ENCODE measurements around the gene SLC9A2. TPM values are rescaled to one million over a fixed set of nuclear protein-coding genes. Genes with fewer than 3 reads are reported as not detected.

SLC9A2 gene
- total RNA-seq, 1 donor from 2014 or later, result not detected

GRCh38 chr2:102630458-102630857 is 11.1 kb downstream of the SLC9A2 start:
- DNase-seq (ENCODE audit: low spot score), result no peak
- Mint-ChIP-seq H3K4me1 (ENCODE audit: low read depth) (peaks cover 4% of the 10 kb centered on the region), H3K4me3 (no peak overlapping the region), H3K27ac (no peak overlapping the region), H3K36me3 (ENCODE audit: low read depth) (no peaks in the 10 kb centered on the region), H3K9me3 (no peaks in the 10 kb centered on the region), H3K27me3 (ENCODE audit: insufficient read depth) (peaks cover 25% of the 10 kb centered on the region)
- intact Hi-C loops (cut with micrococcal nuclease), result no loop called here

GRCh38 chr2:102632380-102633175 is 13.2 kb downstream of the SLC9A2 start:
- Mint-ChIP-seq H3K36me3 (ENCODE audit: low read depth) (no peaks in the 10 kb centered on the region), H3K27me3 (ENCODE audit: insufficient read depth) (peaks cover 15% of the 10 kb centered on the region), H3K27ac (no peak overlapping the region), H3K4me1 (ENCODE audit: low read depth) (peaks cover 4% of the 10 kb centered on the region), H3K4me3 (no peak overlapping the region), H3K9me3 (no peaks in the 10 kb centered on the region)
- intact Hi-C loops (cut with micrococcal nuclease), result no loop called here
- DNase-seq (ENCODE audit: low spot score), result no peak

DNA sequence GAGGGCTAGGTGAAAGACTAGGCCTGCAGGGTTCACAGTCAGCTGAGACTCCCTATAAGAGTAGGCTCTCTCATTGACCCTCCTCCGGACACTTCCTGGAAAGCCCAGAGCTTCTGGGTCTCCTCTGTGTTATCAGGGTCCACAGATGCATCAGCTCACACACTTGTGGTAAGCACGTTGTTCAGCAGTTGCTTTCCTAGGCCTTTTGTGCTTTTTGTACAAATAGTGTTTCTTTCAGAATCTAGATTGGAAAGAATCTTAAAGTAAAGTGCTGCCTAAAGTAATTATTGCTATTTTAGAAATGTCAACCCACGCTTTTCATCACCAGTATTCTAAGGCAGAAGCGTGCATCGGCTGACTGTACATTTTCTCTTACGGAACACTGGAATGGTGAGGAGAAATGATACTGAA is 15.5 kb downstream of the SLC9A2 start:
- Mint-ChIP-seq H3K36me3 (ENCODE audit: low read depth) (no peaks in the 10 kb centered on the region), H3K4me1 (ENCODE audit: low read depth) (peaks cover 4% of the 10 kb centered on the region), H3K27me3 (ENCODE audit: insufficient read depth) (peaks cover 13% of the 10 kb centered on the region), H3K9me3 (no peaks in the 10 kb centered on the region), H3K4me3 (no peak overlapping the region), H3K27ac (no peak overlapping the region)
- intact Hi-C loops (cut with micrococcal nuclease), result no loop called here
- no peak for DNase-seq (ENCODE audit: low spot score)

DNA sequence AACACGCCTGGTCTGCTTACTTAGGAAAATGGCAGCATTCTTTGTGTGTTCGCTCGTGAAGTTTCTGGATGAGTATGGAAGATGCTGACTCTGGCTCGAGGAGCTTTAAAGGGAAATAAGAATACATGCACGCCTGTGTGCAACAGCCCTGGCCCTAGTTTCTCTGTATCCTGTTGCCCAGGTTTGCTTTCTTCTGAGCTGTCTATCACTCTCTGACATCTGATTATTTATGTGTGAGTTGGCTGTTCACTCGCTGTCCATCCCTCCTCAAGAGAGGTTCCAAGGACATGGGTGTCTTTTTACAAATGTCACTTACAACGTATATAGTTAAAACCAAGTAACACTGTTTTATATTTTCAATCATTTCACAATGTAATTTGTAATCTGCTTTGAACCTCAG is 16.0 kb downstream of the SLC9A2 start:
- H3K36me3 Mint-ChIP-seq (ENCODE audit: low read depth), result no peaks in the 10 kb centered on the region
- no peak overlapping the region for H3K4me3 Mint-ChIP-seq
- intact Hi-C loops (cut with micrococcal nuclease), result no loop called here
- H3K9me3 Mint-ChIP-seq, result no peaks in the 10 kb centered on the region
- H3K4me1 Mint-ChIP-seq (ENCODE audit: low read depth), result peaks cover 4% of the 10 kb centered on the region
- DNase-seq (ENCODE audit: low spot score), result no peak
- H3K27me3 Mint-ChIP-seq (ENCODE audit: insufficient read depth), result peaks cover 11% of the 10 kb centered on the region
- H3K27ac Mint-ChIP-seq, result no peak overlapping the region

DNA sequence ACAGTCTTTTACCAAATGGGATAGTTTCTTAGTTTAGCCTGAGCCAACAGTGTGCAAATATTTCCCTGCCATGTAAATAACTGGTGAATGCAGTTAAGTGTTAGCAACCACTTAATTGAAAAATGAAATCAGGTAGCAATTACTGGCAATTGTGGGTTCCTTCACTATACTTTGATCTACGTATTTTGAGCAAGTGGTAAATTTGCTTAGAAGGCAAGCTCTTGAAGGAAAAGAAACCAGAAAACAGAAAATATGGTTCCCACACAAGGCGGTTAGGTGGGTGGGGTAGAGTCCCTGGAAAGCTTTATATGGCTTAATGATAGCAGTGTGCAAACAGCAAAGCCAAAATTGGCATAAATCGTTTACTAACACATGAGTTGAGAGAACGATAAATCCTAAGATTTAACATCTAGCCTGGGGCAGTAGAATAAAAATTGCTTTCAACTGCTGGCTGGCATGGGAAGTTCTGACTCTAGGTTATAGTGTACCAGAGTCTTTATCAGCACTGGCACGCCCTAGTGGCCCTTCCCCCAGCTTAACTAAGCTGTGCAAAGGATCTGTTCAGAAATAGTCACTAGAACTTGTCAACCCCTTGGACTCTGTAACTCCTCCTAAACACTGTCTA is 17.0 kb downstream of the SLC9A2 start:
- Mint-ChIP-seq H3K4me3 (no peak overlapping the region), H3K27me3 (ENCODE audit: insufficient read depth) (peaks cover 8% of the 10 kb centered on the region), H3K9me3 (no peaks in the 10 kb centered on the region), H3K27ac (no peak overlapping the region), H3K4me1 (ENCODE audit: low read depth) (peaks cover 4% of the 10 kb centered on the region), H3K36me3 (ENCODE audit: low read depth) (no peaks in the 10 kb centered on the region)
- intact Hi-C loops (cut with micrococcal nuclease), result no loop called here
- no peak for DNase-seq (ENCODE audit: low spot score)

- Mint-ChIP-seq H3K36me3 (ENCODE audit: low read depth) (no peaks in the 10 kb centered on the region), H3K9me3 (no peaks in the 10 kb centered on the region), H3K27me3 (ENCODE audit: insufficient read depth) (peaks cover 8% of the 10 kb centered on the region), H3K4me3 (no peak overlapping the region), H3K27ac (no peak overlapping the region), H3K4me1 (ENCODE audit: low read depth) (peaks cover 3% of the 10 kb centered on the region)
- intact Hi-C loops (cut with micrococcal nuclease), result no loop called here
- no peak for DNase-seq (ENCODE audit: low spot score)
These were observed 18.0 kb downstream of the SLC9A2 start for GRCh38 chr2:102637358-102637757.

- H3K4me1 Mint-ChIP-seq (ENCODE audit: low read depth), result no peaks in the 10 kb centered on the region
- no peaks in the 10 kb centered on the region for H3K9me3 Mint-ChIP-seq
- no peaks in the 10 kb centered on the region for H3K36me3 Mint-ChIP-seq (ENCODE audit: low read depth)
- H3K27me3 Mint-ChIP-seq (ENCODE audit: insufficient read depth), result peaks cover 8% of the 10 kb centered on the region
- intact Hi-C loops (cut with micrococcal nuclease), result no loop called here
- H3K4me3 Mint-ChIP-seq, result no peak overlapping the region
- no peak for DNase-seq (ENCODE audit: low spot score)
- no peak overlapping the region for H3K27ac Mint-ChIP-seq
These were observed 20.1 kb downstream of the SLC9A2 start for GRCh38 chr2:102639429-102639828.

DNA sequence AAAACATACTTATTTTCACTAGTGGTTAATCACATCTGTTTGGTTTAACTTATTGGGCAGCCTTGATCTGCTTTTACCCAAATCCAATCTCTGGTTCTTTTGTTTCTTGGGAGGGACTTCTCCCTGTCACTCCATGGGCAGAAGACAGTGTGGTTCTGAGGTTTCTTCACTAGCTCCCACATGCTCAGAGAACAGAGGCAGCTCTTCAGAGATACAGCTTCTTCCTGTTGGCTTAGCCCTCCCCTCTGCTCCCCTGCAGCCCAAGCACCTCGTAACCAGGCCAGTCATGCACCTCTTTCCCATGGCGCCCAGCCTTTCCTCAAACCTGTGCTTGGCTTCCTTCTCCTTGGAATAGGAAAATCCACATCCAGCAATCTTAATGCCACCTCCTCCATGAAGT is 32.8 kb downstream of the SLC9A2 start:
- H3K27me3 Mint-ChIP-seq (ENCODE audit: insufficient read depth), result peaks cover 22% of the 10 kb centered on the region
- peaks cover 5% of the 10 kb centered on the region for H3K4me1 Mint-ChIP-seq (ENCODE audit: low read depth)
- H3K4me3 Mint-ChIP-seq, result no peak overlapping the region
- no peaks in the 10 kb centered on the region for H3K9me3 Mint-ChIP-seq
- intact Hi-C loops (cut with micrococcal nuclease), result no loop called here
- no peak for DNase-seq (ENCODE audit: low spot score)
- no peaks in the 10 kb centered on the region for H3K36me3 Mint-ChIP-seq (ENCODE audit: low read depth)
- H3K27ac Mint-ChIP-seq, result no peak overlapping the region

GRCh38 chr2:102657770-102658169 is 38.4 kb downstream of the SLC9A2 start:
- DNase-seq (ENCODE audit: low spot score), result no peak
- no peak overlapping the region for H3K27ac Mint-ChIP-seq
- H3K4me1 Mint-ChIP-seq (ENCODE audit: low read depth), result peaks cover 21% of the 10 kb centered on the region
- intact Hi-C loops (cut with micrococcal nuclease), result no loop called here
- H3K27me3 Mint-ChIP-seq (ENCODE audit: insufficient read depth), result peaks cover 3% of the 10 kb centered on the region
- H3K4me3 Mint-ChIP-seq, result no peak overlapping the region
- no peaks in the 10 kb centered on the region for H3K9me3 Mint-ChIP-seq
- H3K36me3 Mint-ChIP-seq (ENCODE audit: low read depth), result no peaks in the 10 kb centered on the region

DNA sequence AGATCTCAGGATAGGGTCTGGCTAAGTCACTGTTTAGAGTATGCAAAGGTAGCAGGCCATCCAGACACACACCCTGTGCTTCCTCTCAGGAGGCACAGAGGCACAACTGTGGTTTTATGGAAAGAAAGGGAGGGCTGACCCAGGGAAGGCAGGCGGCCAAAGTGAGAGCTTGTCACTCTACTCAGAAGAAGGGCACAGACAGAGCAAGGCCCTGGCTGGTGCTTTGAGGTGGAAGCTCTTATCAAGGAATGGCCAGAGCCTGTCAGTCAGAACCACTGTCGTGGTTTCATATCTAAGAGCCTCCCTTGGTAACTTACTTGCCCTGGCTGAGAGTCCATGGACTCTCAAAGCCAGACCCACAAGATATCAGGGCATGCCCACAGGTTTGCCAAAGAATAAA is 40.7 kb downstream of the SLC9A2 start:
- H3K4me1 Mint-ChIP-seq (ENCODE audit: low read depth), result peaks cover 39% of the 10 kb centered on the region
- no peaks in the 10 kb centered on the region for H3K9me3 Mint-ChIP-seq
- H3K27me3 Mint-ChIP-seq (ENCODE audit: insufficient read depth), result no peaks in the 10 kb centered on the region
- H3K4me3 Mint-ChIP-seq, result no peak overlapping the region
- H3K36me3 Mint-ChIP-seq (ENCODE audit: low read depth), result no peaks in the 10 kb centered on the region
- intact Hi-C loops (cut with micrococcal nuclease), result loop anchor here (5.0 kb wide), 1 partner anchor 43 kb away; the partner anchor contains the start of gene SLC9A2
- DNase-seq (ENCODE audit: low spot score), result no peak
- no peak overlapping the region for H3K27ac Mint-ChIP-seq

GRCh38 chr2:102660574-102660973 is 41.2 kb downstream of the SLC9A2 start:
- H3K4me3 Mint-ChIP-seq, result no peak overlapping the region
- no peak for DNase-seq (ENCODE audit: low spot score)
- intact Hi-C loops (cut with micrococcal nuclease), result loop anchor here (5.0 kb wide), 1 partner anchor 43 kb away; the partner anchor contains the start of gene SLC9A2

GRCh38 chr2:102661846-102662245 is 42.5 kb downstream of the SLC9A2 start:
- Mint-ChIP-seq H3K4me1 (ENCODE audit: low read depth) (peaks cover 39% of the 10 kb centered on the region), H3K9me3 (no peaks in the 10 kb centered on the region), H3K27ac (no peak overlapping the region), H3K36me3 (ENCODE audit: low read depth) (no peaks in the 10 kb centered on the region), H3K27me3 (ENCODE audit: insufficient read depth) (no peaks in the 10 kb centered on the region), H3K4me3 (no peak overlapping the region)
- DNase-seq (ENCODE audit: low spot score), result no peak
- intact Hi-C loops (cut with micrococcal nuclease), result loop anchor here (5.0 kb wide), 1 partner anchor 45 kb away; the partner anchor contains the start of gene SLC9A2

More at GRCh38 chr2:102660574-102660973, 41.2 kb downstream of the SLC9A2 start:
- no peak overlapping the region for H3K27ac Mint-ChIP-seq
- peaks cover 39% of the 10 kb centered on the region for H3K4me1 Mint-ChIP-seq (ENCODE audit: low read depth)
- H3K9me3 Mint-ChIP-seq, result no peaks in the 10 kb centered on the region
- no peaks in the 10 kb centered on the region for H3K36me3 Mint-ChIP-seq (ENCODE audit: low read depth)
- no peaks in the 10 kb centered on the region for H3K27me3 Mint-ChIP-seq (ENCODE audit: insufficient read depth)

DNA sequence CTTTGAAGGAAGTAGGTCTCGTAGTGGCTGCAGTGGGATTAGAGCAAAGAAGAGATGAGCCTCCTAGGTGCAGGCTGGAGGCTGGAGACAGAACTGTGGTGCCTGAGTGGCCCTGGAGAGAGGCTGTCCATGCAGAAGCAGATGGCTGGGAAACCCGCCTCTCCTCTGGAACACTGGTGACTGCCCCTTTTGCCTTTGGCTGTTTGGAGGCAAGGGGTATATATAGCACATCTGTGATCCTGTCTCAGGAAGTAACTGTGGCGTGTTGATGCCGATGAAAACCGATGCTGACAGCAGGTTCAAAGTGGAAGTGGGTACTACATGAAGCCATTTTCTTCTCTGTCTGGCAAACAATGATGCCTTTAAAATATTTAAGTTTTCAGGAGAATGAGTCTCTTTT is 43.5 kb downstream of the SLC9A2 start:
- no peaks in the 10 kb centered on the region for H3K36me3 Mint-ChIP-seq (ENCODE audit: low read depth)
- DNase-seq (ENCODE audit: low spot score), result no peak
- no peaks in the 10 kb centered on the region for H3K9me3 Mint-ChIP-seq
- H3K27me3 Mint-ChIP-seq (ENCODE audit: insufficient read depth), result no peaks in the 10 kb centered on the region
- intact Hi-C loops (cut with micrococcal nuclease), result loop anchor here (5.0 kb wide), 1 partner anchor 46 kb away; the partner anchor contains the start of gene SLC9A2
- H3K27ac Mint-ChIP-seq, result no peak overlapping the region
- H3K4me1 Mint-ChIP-seq (ENCODE audit: low read depth), result peaks cover 35% of the 10 kb centered on the region
- H3K4me3 Mint-ChIP-seq, result no peak overlapping the region

Data from activated T-helper 1 cell treated with anti-CD3 and anti-CD28 coated beads, Interleukin-12 subunit alpha, Interleukin-12 subunit beta, Interleukin-2, Interleukin-4 antibody, amounts not matched to agents 30 ng/mL and 10 ng/mL and 1 ng/mL, durations not matched to agents 14 hours and 24 hours and 36 hours (primary cell).